ENCODE results near the gene ST3GAL4. TPM values are rescaled to one million over a fixed set of nuclear protein-coding genes. Genes with fewer than 3 reads are reported as not detected.

ST3GAL4 gene
- total RNA-seq, 1 donor, result 13.8 TPM

GRCh38 chr11:126433244-126433846 lies 77.9 kb downstream of the ST3GAL4 start:
- H2AFZ ChIP-seq (ENCODE audit: low read length), result no peak overlapping the region
- no peak for DNase-seq (ENCODE audit: insufficient read length, low spot score, missing footprints)
- H3K4me2 ChIP-seq (ENCODE audit: insufficient read depth, low read length), result no peak overlapping the region
- H3K27ac ChIP-seq (ENCODE audit: low read depth, low read length), result no peak overlapping the region
- peaks cover 9% of the 10 kb centered on the region for H3K4me1 ChIP-seq (ENCODE audit: insufficient read depth, low read length)
- no peaks in the 10 kb centered on the region for H4K20me1 ChIP-seq (ENCODE audit: insufficient read depth, low read length)
- no peaks in the 10 kb centered on the region for H3K27me3 ChIP-seq (ENCODE audit: insufficient read depth, low read length)
- H3K36me3 ChIP-seq (ENCODE audit: insufficient read depth, low read length), result no peaks in the 10 kb centered on the region
- no peaks in the 10 kb centered on the region for H3K9me3 ChIP-seq (ENCODE audit: low read depth, low read length)
- no peak overlapping the region for H3K4me3 ChIP-seq (ENCODE audit: insufficient read depth, low read length)
- no peaks in the 10 kb centered on the region for H3K79me2 ChIP-seq (ENCODE audit: insufficient read depth, low read length)
- TF ChIP-seq CTCF (IDR thresholded peaks at IDR 0.05; ENCODE audit: extremely low read depth, low read depth, low read length), result no peak

GRCh38 chr11:126433989-126434949 lies 78.8 kb downstream of the ST3GAL4 start:
- H3K4me1 ChIP-seq (ENCODE audit: insufficient read depth, low read length), result peaks cover 9% of the 10 kb centered on the region
- no peak overlapping the region for H3K4me2 ChIP-seq (ENCODE audit: insufficient read depth, low read length)
- no peaks in the 10 kb centered on the region for H3K36me3 ChIP-seq (ENCODE audit: insufficient read depth, low read length)
- TF ChIP-seq CTCF (IDR thresholded peaks at IDR 0.05; ENCODE audit: extremely low read depth, low read depth, low read length), result no peak
- no peak overlapping the region for H3K27ac ChIP-seq (ENCODE audit: low read depth, low read length)
- no peaks in the 10 kb centered on the region for H3K9me3 ChIP-seq (ENCODE audit: low read depth, low read length)
- no peaks in the 10 kb centered on the region for H3K79me2 ChIP-seq (ENCODE audit: insufficient read depth, low read length)
- no peaks in the 10 kb centered on the region for H4K20me1 ChIP-seq (ENCODE audit: insufficient read depth, low read length)
- H2AFZ ChIP-seq (ENCODE audit: low read length), result no peak overlapping the region
- no peak for DNase-seq (ENCODE audit: insufficient read length, low spot score, missing footprints)
- no peaks in the 10 kb centered on the region for H3K27me3 ChIP-seq (ENCODE audit: insufficient read depth, low read length)
- no peak overlapping the region for H3K4me3 ChIP-seq (ENCODE audit: insufficient read depth, low read length)

- no peak for TF ChIP-seq CTCF (IDR thresholded peaks at IDR 0.05; ENCODE audit: extremely low read depth, low read depth, low read length)
- peaks cover 9% of the 10 kb centered on the region for H3K4me1 ChIP-seq (ENCODE audit: insufficient read depth, low read length)
- no peaks in the 10 kb centered on the region for H3K79me2 ChIP-seq (ENCODE audit: insufficient read depth, low read length)
Measured at GRCh38 chr11:126434950-126435335, 79.5 kb downstream of the ST3GAL4 start.

GRCh38 chr11:126436209-126436755 lies 80.8 kb downstream of the ST3GAL4 start:
- Histone ChIP-seq H3K79me2 (ENCODE audit: insufficient read depth, low read length) (no peaks in the 10 kb centered on the region), H3K4me1 (ENCODE audit: insufficient read depth, low read length) (peaks cover 9% of the 10 kb centered on the region), H3K36me3 (ENCODE audit: insufficient read depth, low read length) (no peaks in the 10 kb centered on the region), H3K27ac (ENCODE audit: low read depth, low read length) (no peak overlapping the region), H3K4me3 (ENCODE audit: insufficient read depth, low read length) (no peak overlapping the region), H4K20me1 (ENCODE audit: insufficient read depth, low read length) (no peaks in the 10 kb centered on the region), H3K27me3 (ENCODE audit: insufficient read depth, low read length) (no peaks in the 10 kb centered on the region), H3K4me2 (ENCODE audit: insufficient read depth, low read length) (no peak overlapping the region), H2AFZ (ENCODE audit: low read length) (no peak overlapping the region), H3K9me3 (ENCODE audit: low read depth, low read length) (no peaks in the 10 kb centered on the region)
- DNase-seq (ENCODE audit: insufficient read length, low spot score, missing footprints), result no peak
- no peak for TF ChIP-seq CTCF (IDR thresholded peaks at IDR 0.05; ENCODE audit: extremely low read depth, low read depth, low read length)

More at GRCh38 chr11:126434950-126435335, 79.5 kb downstream of the ST3GAL4 start:
- Histone ChIP-seq H3K36me3 (ENCODE audit: insufficient read depth, low read length) (no peaks in the 10 kb centered on the region), H2AFZ (ENCODE audit: low read length) (no peak overlapping the region), H3K4me3 (ENCODE audit: insufficient read depth, low read length) (no peak overlapping the region), H3K27me3 (ENCODE audit: insufficient read depth, low read length) (no peaks in the 10 kb centered on the region), H3K27ac (ENCODE audit: low read depth, low read length) (no peak overlapping the region), H3K4me2 (ENCODE audit: insufficient read depth, low read length) (no peak overlapping the region), H4K20me1 (ENCODE audit: insufficient read depth, low read length) (no peaks in the 10 kb centered on the region), H3K9me3 (ENCODE audit: low read depth, low read length) (no peaks in the 10 kb centered on the region)
- no peak for DNase-seq (ENCODE audit: insufficient read length, low spot score, missing footprints)
